ENCODE measurements around the gene OR1E2.

DNA sequence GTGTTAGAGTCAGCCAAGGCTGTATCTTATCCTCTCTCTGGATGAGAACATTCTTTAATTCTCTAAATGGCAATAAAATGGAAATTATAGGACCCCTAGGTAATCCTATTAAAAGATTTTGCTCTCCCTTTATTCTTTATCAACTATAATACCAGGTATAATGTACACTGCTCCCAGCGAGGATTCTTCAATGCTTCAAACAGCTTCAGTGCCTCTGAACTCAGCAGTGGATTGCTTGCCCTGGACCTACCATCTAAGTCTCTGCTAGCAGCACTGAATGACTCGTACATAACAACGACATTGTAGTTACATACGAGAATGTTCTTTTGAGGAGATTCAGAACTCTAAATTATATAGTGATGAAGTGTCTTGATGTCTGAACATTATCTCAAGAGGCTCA is 43.9 kb downstream of the OR1E2 start:
- TF ChIP-seq, protein P1, sequence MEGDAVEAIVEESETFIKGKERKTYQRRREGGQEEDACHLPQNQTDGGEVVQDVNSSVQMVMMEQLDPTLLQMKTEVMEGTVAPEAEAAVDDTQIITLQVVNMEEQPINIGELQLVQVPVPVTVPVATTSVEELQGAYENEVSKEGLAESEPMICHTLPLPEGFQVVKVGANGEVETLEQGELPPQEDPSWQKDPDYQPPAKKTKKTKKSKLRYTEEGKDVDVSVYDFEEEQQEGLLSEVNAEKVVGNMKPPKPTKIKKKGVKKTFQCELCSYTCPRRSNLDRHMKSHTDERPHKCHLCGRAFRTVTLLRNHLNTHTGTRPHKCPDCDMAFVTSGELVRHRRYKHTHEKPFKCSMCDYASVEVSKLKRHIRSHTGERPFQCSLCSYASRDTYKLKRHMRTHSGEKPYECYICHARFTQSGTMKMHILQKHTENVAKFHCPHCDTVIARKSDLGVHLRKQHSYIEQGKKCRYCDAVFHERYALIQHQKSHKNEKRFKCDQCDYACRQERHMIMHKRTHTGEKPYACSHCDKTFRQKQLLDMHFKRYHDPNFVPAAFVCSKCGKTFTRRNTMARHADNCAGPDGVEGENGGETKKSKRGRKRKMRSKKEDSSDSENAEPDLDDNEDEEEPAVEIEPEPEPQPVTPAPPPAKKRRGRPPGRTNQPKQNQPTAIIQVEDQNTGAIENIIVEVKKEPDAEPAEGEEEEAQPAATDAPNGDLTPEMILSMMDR (IDR thresholded peaks at IDR 0.05): no peak
- no peak for TF ChIP-seq EP300 (IDR thresholded peaks at IDR 0.05)

All from tibial nerve (tissue), 4 donors.